GM18508 (cell line): ENCODE measurements around the gene PDE11A.
"Not testable (repeated sequence)": the region's sequence is repeated elsewhere in the genome, so short reads cannot be mapped to it uniquely, and the experiment has no call there.

ENCODE experiments used
- ATAC-seq: cut with Tn5 transposase; IDR thresholded peaks from one replicate; pipeline ENCODE4 v1.9.1; 2021; ENCODE audit warnings: moderate number of reproducible peaks; ENCODE audit not compliant: insufficient read depth, unreplicated experiment

PDE11A gene

DNA sequence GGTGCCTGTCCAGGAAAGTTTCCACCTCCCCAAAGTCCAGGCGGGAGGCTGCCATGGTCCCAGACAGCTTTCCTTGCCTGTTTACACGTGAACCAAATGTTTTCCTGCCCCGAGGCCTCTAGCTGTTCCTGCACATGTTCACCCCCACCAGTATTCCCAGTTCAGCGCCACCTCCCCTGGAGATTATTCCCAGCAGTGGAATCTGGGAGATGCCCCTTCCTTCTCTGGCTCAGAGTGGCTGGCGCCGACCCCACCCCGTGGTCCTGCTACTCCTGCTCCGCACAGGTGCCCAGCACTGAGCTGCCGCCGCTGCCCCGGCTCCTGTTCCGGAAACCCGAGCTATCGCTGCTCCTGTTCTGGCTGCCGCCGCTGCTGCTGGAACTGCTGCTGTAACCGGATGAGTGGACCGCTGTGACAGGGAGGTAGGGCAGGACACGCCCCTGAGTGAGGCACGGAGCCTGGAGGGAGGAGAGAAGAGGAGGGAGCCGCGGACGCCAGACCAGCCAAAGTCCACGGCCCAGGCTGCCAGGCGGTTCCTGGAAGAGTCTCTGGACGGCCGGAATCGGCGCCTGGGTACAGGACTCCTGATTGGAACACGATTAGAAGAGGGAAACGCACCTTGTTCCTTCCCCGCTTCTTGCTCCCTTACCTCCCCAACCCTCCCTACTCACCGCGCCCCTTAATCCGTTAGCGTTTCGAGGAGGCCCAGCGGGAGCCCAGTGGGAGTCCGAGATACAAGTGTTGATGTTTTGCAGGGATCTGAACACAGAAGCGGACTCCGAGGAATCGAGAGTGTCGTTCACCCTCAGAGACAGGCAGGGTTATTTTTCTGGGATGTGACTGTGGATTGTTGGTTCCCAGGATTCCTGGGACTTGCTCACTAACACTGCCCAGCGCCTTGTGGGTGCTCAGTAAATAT is at the start of gene PDE11A:
Gene PDE11A (minus strand): TSS at position 395 of the 919 bp plus-strand sequence. CDS start 340 bp downstream, at position 55.
- ATAC-seq, result no peak

DNA sequence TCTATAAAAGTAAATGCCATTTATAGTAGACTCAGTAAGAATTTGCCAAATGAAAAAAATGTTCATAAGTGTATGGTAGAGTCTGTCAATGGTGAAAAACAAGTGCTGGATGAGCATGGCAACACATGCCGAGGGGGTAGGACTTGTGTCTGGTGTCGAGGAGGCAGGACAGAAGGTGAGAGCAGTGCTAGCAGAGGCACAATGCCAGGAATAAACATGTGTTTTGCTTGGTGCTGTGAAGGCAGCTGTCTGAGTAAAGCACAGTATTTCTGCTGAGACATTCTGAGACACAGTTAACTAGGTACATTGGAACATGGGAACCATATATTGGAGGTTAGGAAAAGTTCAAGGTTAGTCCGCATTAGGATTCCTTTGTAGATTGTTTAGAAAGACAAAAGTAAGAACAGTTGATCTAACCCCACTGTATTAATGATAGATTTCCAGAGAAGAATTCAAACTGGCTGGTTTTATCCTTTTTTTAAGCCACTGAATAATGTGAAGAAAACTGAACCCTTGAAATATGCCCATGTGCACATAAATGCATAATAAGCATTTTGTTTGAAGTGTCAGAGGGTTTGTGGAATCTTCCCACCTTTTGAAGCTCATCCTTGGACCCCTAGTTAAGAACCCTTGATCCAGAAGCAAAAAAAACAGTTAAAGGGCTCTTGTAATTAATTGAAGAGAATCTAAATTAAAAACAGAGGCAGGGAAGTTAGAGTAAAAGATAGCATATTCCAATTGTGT is 46.8 kb upstream of the PDE11A start:
- no peak for ATAC-seq

DNA sequence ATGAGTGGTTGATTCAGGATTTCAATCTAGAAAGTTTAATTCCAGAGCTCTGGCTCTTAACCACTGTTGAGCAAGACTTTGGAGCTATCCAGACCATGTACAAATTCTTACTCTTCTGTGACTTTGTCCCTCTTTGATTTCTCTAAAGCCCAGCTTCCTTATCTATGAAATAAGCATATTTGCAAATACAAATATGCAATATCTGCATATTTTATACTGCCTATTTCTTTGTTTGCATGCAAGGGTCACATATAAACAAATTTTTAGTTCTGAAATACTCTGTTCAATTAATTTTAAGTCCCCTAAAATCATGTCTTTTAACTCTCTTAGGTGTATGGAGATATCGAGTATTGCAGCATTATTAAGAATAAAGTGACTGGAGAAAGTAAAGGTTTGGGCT is 45.1 kb upstream of the PDE11A start:
- no peak for ATAC-seq

DNA sequence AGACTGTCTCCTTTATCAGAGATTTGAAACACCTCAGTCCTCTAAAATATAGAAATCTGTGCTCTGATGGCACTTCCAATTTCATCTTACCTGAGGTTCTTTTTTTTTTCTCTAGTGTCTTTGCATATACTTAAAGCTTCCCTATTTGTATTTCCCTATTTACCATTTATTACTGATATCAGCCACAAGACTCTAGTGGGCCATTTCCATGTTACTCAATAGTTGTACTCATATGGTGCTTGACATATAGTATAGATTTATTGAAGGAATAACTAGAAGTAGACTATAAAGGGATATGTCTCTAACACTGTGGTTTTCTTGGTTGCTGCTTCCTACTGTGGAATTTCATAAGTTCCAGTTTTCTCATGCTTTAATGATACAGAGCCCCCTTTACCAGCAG is 42.7 kb upstream of the PDE11A start:
- no peak for ATAC-seq

DNA sequence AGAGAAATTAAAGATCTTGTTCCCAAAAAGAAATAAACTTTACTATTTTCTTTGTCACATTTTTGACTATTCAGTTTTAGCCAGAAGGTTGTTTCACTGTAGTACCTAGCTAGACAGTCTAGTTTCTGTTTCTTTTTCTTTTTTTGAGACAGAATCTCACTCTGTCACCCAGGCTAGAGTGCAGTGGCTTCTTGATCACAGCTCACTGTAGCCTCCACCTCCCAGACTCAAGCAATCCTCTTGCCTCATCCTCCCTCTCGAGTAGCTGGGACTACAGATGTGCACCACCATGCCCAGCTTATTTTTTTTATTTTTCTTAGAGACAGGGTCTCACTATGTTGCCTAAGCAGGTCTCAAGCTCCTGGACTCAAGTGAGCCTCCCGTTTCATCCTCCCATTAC is 41.9 kb upstream of the PDE11A start:
- ATAC-seq, result peak; percentile 31

DNA sequence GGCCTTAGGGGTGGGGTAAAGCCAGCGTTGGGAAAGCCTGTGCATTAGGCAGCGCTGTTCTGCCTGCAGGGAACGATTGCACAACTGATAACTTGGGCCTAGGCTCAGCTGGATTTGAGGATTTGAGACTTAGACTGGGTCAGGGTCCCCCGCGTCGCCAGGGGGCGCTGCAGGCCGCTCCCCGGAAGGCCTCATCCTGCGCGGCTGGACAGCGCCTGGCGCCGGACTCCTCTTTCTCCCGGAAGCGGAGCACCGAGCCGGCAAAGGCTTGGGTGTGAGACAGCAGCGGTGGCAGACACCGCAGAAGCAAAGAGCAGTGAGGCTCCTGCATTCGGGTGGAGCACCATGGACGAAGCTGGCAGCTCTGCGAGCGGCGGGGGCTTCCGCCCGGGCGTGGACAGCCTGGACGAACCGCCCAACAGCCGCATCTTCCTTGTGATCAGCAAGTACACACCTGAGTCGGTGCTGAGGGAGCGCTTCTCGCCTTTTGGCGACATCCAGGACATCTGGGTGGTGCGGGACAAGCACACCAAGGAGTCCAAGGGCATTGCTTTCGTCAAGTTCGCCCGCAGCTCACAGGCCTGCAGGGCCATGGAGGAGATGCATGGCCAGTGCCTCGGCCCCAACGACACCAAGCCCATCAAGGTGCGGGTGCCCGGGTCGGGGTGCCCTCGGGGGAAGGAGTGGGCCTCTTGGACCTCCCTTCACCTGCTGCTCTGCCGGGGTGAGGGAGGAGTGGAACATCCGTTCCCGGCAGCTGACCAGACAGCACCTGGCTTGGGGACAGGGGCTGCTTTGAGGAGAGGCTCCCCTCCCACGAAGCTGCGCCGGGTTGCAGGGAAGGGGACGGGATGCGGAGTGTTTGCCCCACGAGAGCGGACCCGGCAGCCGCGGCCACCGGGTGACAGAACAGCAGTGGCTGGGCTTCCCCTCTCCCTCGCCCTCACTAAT is 39.9 kb upstream of the PDE11A start, which contains the start of gene RBM45:
Gene RBM45 (plus strand): TSS at position 236 of the 951 bp plus-strand sequence. CDS start 110 bp downstream, at position 346.
- ATAC-seq, result peak; percentile 84

DNA sequence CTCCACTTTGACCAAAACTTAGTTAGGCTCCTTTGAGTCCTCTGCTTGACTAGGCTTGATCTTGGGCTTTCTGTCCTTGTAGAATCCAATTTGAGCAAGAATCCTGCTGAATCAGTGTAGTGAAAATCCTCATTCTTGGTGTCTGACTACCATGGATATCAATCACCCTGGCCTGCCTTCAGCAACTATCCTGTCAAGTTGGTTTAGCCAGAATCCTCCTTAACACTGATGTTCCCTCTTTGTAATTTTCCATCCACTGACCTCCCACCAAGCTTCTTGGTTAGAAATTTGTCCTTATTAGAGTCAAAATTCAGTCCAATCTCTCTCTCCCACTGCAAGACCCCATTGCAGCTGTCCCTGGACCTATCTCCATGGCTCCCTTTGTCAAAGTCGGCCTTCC is 39.2 kb upstream of the PDE11A start:
- no peak for ATAC-seq

DNA sequence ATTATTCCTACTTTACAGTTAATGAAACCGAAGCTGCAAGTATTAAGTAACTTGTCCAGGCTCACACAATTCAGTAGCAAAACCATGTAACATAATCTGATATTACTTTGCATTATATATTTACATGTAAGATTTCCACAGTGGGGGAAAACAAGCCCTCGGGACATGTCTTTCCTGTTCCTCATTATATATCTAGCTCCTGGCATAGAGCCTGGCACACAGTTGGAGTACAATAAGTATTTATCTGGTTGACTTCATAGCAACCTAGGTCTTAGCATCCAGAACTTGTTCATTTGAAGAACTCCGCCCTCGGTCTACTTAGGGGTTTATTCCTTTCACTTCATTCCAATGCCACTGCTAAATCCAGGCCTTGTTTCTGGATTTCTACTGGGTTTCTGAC is 38.1 kb upstream of the PDE11A start:
- ATAC-seq, result no peak

DNA sequence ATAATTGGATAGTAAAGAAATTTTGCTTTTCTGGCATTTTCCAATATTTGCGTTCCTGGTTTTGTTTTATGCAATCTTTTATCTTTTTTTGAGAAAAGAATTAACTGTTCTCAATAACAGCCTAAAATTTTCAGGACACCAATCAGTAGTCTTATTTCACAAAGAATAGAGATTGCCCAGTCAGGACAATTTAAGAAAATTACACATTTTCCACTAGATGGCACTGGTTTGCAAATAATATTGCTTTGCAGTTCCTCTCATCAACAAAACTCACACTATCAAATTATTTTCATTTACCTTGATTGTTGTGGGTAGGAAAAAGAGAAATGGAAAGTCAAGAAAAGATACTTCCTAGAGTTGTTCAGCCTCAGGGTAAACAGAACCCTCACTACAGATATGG is 37.2 kb upstream of the PDE11A start:
- ATAC-seq, result no peak

DNA sequence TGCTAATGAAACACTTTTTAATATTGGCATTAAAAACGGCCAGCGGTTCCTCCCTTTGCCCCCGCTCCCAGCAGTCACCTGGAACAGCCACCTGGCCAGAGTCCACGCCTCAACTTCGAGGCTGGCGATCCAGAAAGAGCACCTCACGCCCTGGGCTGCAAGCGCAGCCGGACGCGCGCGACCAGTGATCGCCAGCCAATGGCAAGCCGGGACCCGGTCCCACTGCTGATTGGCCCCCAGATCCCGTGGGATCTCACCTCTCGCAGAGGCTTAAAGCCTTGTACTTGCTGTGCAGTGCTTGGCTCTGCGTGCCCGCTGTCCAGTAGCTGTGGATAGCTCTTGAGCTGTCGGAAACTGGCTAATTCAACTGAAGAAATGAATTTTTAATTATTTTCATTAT is 35.6 kb upstream of the PDE11A start:
- ATAC-seq, result no peak

DNA sequence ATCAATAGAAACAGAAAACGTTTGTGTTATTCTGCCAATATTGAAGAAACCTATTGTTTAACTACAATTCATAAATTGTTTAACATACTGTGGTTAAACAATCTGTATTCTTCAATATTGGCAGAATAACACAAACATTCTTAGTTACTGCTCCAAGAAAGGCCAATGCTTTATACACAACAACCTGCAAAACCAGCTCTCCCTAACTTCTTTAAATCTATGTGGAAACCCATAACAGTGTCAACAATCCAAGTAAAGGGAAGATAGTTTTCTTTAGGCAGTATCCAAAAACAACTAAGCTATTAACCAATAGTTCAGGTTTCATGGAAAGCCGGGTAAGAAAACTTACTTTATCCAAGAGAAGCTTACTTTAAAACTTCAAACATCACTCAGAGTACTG is 33.5 kb upstream of the PDE11A start:
- no peak for ATAC-seq

DNA sequence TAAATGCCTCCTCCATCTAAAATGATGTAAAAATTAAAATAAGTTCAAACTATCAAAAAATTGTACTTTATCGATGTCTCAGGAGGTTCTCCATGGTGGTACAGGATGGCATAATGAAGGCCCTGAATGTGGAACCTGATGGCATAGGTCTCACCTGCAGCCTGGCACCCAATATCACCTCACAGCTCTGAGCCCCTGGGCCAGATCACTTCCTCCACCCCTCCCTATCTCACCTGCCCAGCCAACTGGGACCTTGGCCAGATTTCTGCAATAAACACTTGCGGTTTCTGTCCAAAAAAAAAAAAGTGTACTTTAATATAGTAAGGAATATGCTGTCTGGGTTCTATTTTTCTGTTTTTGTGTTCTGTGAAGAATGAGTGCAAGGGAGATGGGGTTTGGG is 33.0 kb upstream of the PDE11A start:
- ATAC-seq, result no peak

DNA sequence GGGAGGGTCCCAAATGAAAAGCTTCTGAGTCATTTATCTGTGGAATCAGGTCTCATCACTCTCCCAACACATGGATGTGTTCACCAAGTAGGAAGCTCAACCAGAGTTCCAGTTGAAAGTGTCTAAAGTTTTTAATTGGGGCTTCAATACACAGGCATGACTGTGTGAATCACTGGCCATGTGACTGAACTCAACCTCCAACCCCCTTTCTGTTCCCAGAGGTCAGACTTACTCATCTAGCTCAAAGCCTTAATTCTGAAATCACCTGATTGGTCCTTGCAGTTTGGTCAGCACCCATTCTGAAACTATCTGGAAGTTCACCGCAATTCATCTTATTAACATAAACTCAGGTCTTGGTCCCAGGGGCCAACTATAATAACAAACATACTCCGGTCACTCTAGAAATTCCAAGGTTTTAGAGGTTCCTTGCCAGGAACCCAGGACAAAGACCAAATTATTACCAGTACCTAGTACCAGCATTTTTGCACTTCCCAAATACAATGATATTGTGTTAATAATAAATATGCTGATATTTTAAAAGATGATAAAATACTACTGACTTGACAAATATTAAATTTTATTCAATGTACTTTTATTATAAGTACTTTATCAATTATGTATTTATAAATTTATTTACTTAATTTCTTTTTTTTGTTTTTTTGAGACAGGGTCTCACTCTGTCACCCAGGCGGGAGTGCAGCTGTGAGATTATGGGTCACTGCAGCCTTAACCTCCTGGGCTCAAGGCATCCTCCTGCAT is 28.9 kb upstream of the PDE11A start:
- no peak for ATAC-seq

DNA sequence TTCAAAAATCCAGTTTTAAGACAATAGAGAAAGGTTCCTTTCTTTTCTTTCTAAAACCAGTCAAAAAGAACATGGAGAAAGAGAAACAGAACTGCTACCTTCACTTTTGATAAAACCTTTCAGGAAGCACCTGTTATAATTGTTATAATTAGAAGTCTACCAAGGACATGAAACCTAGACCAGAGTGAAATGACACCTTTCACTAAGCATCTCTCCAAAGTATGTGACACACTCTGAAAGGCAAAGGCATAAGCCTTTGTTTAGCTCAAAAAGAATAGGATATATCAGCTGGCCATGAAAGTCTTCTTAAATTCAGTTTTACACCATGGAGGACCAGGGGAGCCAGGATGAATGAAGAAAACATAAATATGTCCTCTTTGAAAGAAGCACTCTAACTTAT is 20.9 kb upstream of the PDE11A start:
- no peak for ATAC-seq

DNA sequence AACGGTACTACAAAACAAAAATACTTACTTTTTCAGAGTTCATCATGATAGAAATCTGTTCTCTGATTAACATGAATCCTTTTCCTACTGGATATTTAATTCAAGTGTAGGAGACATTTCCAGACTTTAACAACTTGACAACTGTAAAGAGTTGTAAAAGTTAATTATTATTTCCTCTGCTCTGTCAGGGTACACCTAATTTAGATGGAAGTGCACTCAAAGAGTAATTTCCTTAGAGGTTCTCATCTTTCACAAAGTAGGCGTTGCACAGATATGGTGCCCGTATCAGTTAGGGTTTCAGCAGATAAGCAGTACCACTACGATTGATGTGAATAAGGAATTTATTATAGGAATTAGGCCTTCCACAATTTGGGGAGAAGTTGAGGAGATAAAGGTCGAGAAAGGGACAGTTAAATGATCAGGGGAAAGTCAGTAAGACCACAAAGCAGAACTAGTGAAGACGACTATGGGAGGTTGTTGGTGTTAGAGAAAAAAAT is 16.2 kb upstream of the PDE11A start:
- ATAC-seq, result no peak

DNA sequence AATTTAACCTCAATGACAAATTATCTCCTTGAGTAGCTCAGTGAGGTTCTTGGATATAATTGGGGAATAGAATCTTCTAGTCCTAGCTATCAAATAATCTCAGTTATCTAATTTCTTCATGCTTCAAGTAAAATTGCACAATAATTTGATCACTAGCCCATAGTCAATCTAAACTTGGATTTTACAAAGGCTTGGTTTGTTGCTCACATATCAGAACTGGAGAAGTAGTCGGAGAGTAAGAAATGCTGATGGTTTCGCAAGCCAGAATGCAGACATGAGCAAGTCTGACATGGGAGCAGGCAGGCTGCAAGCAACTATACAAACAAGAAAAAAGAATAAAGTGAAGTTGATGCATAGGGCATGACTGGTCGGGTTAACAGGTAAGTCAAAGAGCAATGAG is 11.7 kb upstream of the PDE11A start:
- ATAC-seq, result no peak

DNA sequence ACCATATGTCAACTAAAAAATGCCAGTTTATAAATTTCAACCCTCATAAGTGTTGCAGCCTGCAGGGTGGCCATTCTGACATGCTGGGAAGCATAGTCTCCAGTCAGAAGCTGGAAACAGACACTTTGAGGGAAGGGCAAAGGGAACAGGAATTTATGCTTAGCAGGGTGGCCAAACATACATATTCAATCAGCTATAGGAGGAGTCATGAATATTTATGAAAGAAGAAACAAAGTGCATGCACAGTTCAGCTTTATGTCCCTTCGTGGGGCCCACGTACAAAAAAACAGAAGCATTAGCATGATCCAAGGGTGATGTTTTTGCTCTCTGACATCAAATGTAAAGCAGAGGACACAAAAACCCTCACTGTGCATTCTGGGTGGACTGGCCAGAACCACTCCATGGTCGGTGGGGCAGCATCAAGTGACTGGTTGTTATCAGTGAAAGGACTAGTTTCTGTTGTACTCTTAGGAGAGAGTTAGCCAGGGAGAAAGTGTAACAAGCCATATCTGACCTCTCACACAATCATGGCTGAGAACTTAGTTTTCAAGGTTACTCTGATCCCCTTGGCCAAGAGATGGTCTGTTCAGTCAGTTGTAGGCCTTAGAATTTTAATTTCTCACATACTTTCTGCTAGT is 9.9 kb upstream of the PDE11A start:
- no peak for ATAC-seq

DNA sequence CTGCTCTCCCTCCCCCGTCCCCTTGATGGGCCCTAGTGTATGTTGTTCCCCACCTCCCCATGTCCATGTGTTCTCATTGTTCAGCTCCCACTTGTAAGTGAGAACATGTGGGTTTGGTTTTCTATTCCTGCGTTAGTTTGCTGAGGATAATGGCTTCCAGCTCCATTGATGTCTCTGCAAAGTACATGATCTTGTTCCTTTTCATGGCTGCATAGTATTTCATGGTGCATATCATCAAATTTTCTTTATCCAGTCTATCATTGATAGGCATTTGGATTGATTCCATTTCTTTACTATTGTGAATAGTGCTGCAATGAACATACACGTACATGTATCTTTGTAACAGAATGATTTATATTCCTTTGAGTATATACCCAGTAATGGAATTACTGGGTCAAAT is 6.7 kb upstream of the PDE11A start:
- not testable (repeated sequence) for ATAC-seq

DNA sequence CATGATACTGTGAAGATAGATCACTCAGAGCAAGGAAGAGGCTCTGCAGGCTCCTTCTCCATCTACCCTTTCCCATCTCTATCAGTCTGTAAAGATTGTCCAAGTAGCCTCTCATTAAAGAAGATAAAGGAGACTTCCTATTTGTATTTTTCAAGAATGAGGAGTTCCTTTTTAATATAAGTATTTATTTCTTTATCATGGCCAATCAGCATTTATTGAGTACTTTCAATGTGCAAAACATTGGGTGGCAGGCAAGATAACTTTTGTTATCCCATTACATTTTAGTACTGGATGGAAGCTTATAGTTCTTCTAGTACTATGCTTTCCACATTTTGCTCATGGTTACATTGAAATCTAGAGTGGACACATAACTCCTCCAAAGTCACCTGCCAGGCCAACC is 3.6 kb upstream of the PDE11A start:
- no peak for ATAC-seq
